ENCODE data around the gene SMCP.
A peak's percentile ranks its signal among the peaks of the same experiment; 100 is the strongest.

SMCP gene

DNA sequence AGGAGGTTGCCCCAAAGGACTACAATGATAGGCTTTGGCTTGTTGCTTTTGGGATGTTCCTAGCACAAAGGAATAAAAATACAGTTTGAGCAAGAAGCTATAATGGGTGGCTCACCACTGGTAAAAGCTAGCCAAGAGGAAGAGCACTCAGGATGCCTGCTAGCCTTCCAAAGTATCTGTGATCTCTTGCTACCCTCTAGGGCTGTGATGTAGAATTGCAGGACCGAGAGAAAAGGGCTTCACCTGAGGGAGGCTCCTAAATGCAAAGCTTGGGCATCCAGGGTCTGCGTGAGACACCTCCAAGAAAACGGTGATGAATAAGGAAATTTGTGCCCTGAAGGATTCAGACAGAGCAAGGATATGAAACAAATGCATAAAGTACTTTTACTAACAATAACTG lies 48.0 kb downstream of the SMCP start:
- H3K79me2 ChIP-seq (ENCODE audit: control insufficient read depth, low read length): no peaks in the 10 kb centered on the region

DNA sequence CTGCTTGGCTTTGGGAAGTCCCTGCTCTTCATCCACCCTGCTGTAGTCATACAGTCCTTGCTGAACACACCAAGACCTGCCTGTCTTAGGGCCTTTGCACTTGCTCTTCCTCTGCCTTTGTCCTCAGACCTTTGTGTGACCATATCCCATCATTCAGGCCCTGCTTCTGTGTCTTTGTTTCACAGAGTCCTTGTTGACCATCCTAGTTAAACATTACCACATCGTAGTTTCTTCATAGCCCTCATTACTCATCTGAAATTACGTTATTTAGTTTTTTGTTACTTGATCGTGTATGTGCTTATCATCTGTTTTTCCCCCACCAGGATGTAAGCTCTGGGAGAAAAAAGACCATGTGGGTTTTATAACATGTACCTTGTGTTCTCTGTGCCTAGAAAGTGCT lies 50.5 kb downstream of the SMCP start:
- Histone ChIP-seq H3K4me1 (ENCODE audit: control insufficient read depth, low read length) (no peaks in the 10 kb centered on the region), H3K79me2 (ENCODE audit: control insufficient read depth, low read length) (no peaks in the 10 kb centered on the region), H3K36me3 (ENCODE audit: control insufficient read depth, low read length) (no peaks in the 10 kb centered on the region), H4K20me1 (ENCODE audit: control insufficient read depth, insufficient read depth, low read depth, low read length) (no peaks in the 10 kb centered on the region), H3K9me2 (replicated peaks; ENCODE audit: control insufficient read depth, low read length) (no peaks in the 10 kb centered on the region), H3K9me3 (ENCODE audit: control insufficient read depth, insufficient read depth, low read length) (no peaks in the 10 kb centered on the region), H3K27me3 (ENCODE audit: control insufficient read depth, low read length) (no peaks in the 10 kb centered on the region), H3K27ac (ENCODE audit: low read depth, low read length) (no peak overlapping the region), H3F3A (ENCODE audit: control insufficient read depth, insufficient read depth) (no peaks in the 10 kb centered on the region), H3K4me3 (ENCODE audit: low read length) (no peak overlapping the region), H3K4me2 (ENCODE audit: low read length) (no peak overlapping the region)
- TF ChIP-seq, protein P1, sequence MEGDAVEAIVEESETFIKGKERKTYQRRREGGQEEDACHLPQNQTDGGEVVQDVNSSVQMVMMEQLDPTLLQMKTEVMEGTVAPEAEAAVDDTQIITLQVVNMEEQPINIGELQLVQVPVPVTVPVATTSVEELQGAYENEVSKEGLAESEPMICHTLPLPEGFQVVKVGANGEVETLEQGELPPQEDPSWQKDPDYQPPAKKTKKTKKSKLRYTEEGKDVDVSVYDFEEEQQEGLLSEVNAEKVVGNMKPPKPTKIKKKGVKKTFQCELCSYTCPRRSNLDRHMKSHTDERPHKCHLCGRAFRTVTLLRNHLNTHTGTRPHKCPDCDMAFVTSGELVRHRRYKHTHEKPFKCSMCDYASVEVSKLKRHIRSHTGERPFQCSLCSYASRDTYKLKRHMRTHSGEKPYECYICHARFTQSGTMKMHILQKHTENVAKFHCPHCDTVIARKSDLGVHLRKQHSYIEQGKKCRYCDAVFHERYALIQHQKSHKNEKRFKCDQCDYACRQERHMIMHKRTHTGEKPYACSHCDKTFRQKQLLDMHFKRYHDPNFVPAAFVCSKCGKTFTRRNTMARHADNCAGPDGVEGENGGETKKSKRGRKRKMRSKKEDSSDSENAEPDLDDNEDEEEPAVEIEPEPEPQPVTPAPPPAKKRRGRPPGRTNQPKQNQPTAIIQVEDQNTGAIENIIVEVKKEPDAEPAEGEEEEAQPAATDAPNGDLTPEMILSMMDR (IDR thresholded peaks at IDR 0.05; ENCODE audit: low read depth, low read length, poor library complexity, severe bottlenecking): no peak
- TF ChIP-seq EZH2phosphoT487 (IDR thresholded peaks at IDR 0.05; ENCODE audit: borderline replicate concordance, low read length): no peak

More for the DNA sequence above, 48.0 kb downstream of the SMCP start:
- Histone ChIP-seq H3K9me2 (replicated peaks; ENCODE audit: control insufficient read depth, low read length) (no peaks in the 10 kb centered on the region), H3K27me3 (ENCODE audit: control insufficient read depth, low read length) (no peaks in the 10 kb centered on the region), H3K9me3 (ENCODE audit: control insufficient read depth, insufficient read depth, low read length) (no peaks in the 10 kb centered on the region), H3K27ac (ENCODE audit: low read depth, low read length) (no peak overlapping the region), H3K4me1 (ENCODE audit: control insufficient read depth, low read length) (no peaks in the 10 kb centered on the region), H3K4me2 (ENCODE audit: low read length) (no peak overlapping the region), H3F3A (ENCODE audit: control insufficient read depth, insufficient read depth) (no peaks in the 10 kb centered on the region), H3K36me3 (ENCODE audit: control insufficient read depth, low read length) (no peaks in the 10 kb centered on the region), H3K4me3 (ENCODE audit: low read length) (no peak overlapping the region), H4K20me1 (ENCODE audit: control insufficient read depth, insufficient read depth, low read depth, low read length) (no peaks in the 10 kb centered on the region)
- TF ChIP-seq EZH2phosphoT487 (IDR thresholded peaks at IDR 0.05; ENCODE audit: borderline replicate concordance, low read length): no peak
- TF ChIP-seq, protein P1 (IDR thresholded peaks at IDR 0.05; ENCODE audit: low read depth, low read length, poor library complexity, severe bottlenecking): peak; percentile 24

DNA sequence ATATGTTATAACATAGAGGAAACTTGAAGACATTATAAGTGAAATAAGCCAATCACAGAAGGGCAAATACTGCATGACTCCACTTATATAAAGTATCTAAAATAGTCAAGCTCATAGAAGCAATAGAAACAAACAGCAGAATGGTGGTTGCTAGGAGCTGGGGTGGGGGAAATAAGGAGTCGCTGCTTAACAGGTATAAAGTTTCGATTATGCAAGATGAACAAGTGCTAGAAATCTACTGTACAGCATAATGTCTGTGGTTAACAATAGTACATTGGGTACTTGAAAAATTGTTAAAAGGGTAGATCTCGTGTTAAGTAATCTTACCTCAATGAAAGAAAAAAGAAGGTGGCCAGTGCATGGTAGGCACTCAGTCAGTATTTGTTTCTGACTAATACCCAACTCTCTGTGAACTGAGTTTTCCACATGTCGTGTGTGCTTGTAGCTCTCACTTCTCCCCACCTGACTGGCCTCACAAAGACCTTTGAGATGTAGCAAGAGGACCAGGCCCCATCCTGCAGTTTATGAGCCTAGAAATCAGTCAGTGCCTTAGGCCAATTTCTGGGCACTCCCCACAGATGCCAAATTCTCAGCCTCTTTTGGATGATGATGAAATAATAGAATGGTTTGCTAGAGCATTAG lies 54.2 kb downstream of the SMCP start:
- Histone ChIP-seq H3K4me1 (ENCODE audit: control insufficient read depth, low read length) (no peaks in the 10 kb centered on the region), H4K20me1 (ENCODE audit: control insufficient read depth, insufficient read depth, low read depth, low read length) (no peaks in the 10 kb centered on the region), H3K79me2 (ENCODE audit: control insufficient read depth, low read length) (no peaks in the 10 kb centered on the region), H3K4me3 (ENCODE audit: low read length) (no peak overlapping the region), H3K9me3 (ENCODE audit: control insufficient read depth, insufficient read depth, low read length) (no peaks in the 10 kb centered on the region), H3K36me3 (ENCODE audit: control insufficient read depth, low read length) (no peaks in the 10 kb centered on the region), H3K27ac (ENCODE audit: low read depth, low read length) (no peak overlapping the region), H3K4me2 (ENCODE audit: low read length) (no peak overlapping the region), H3K9me2 (replicated peaks; ENCODE audit: control insufficient read depth, low read length) (no peaks in the 10 kb centered on the region), H3F3A (ENCODE audit: control insufficient read depth, insufficient read depth) (no peaks in the 10 kb centered on the region), H3K27me3 (ENCODE audit: control insufficient read depth, low read length) (no peaks in the 10 kb centered on the region; the same call in 1 of the 2 replicates)
- TF ChIP-seq, protein P1 (IDR thresholded peaks at IDR 0.05; ENCODE audit: low read depth, low read length, poor library complexity, severe bottlenecking): no peak
- TF ChIP-seq EZH2phosphoT487 (IDR thresholded peaks at IDR 0.05; ENCODE audit: borderline replicate concordance, low read length): no peak

All from DOHH2 (cell line).